ENCODE measurements around the gene LY6G6C. TPM values are rescaled to one million over a fixed set of nuclear protein-coding genes. Genes with fewer than 3 reads are reported as not detected.

LY6G6C gene
- total and polyA plus RNA-seq, 10 of the 15 experiments (the other 5 are each of a cell fraction or from before 2014, with no cell fraction given): not detected

GRCh38 chr6:31737991-31738979 is 16.7 kb upstream of the LY6G6C start (continued):
- TF ChIP-seq ZBTB40 (IDR thresholded peaks at IDR 0.05; ENCODE audit: borderline replicate concordance): no peak
- TF ChIP-seq E4F1 (IDR thresholded peaks at IDR 0.05; ENCODE audit: borderline replicate concordance, partially characterized antibody): no peak
- TF ChIP-seq, protein P1, sequence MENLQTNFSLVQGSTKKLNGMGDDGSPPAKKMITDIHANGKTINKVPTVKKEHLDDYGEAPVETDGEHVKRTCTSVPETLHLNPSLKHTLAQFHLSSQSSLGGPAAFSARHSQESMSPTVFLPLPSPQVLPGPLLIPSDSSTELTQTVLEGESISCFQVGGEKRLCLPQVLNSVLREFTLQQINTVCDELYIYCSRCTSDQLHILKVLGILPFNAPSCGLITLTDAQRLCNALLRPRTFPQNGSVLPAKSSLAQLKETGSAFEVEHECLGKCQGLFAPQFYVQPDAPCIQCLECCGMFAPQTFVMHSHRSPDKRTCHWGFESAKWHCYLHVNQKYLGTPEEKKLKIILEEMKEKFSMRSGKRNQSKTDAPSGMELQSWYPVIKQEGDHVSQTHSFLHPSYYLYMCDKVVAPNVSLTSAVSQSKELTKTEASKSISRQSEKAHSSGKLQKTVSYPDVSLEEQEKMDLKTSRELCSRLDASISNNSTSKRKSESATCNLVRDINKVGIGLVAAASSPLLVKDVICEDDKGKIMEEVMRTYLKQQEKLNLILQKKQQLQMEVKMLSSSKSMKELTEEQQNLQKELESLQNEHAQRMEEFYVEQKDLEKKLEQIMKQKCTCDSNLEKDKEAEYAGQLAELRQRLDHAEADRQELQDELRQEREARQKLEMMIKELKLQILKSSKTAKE (IDR thresholded peaks at IDR 0.05; ENCODE audit: low read depth, poor library complexity, severe bottlenecking): peak; percentile 46
- no peak; the same call in 1 of the 2 replicates for TF ChIP-seq RAD51 (IDR thresholded peaks at IDR 0.05)
- TF ChIP-seq MTA3 (IDR thresholded peaks at IDR 0.05; ENCODE audit: borderline replicate concordance, low read length): no peak
- peak; percentile 37; the same call in 1 of the 2 replicates for TF ChIP-seq CHD2 (IDR thresholded peaks at IDR 0.05; ENCODE audit: borderline replicate concordance, low read depth, low read length)
- no peak for TF ChIP-seq ZBTB11 (CRISPR knock-in tag; IDR thresholded peaks at IDR 0.05)
- TF ChIP-seq E2F8 (IDR thresholded peaks at IDR 0.05; ENCODE audit: low read depth, partially characterized antibody): no peak
- TF ChIP-seq STAT3 (IDR thresholded peaks at IDR 0.05; ENCODE audit: low read depth, low read length): no peak
- no peak for TF ChIP-seq ZNF384 (IDR thresholded peaks at IDR 0.05; ENCODE audit: borderline replicate concordance, low read depth, low read length)
- no peak for TF ChIP-seq POU2F2 (IDR thresholded peaks at IDR 0.05; ENCODE audit: borderline replicate concordance, low read depth, low read length)

All from GM12878 (cell line).